HepG2 (cell line): Measurements from ENCODE around the gene IL1R1. TPM values are rescaled to one million over a fixed set of nuclear protein-coding genes. Genes with fewer than 3 reads are reported as not detected.

Experiments used
- ARNT2 ChIP-seq: sonication (generic); formaldehyde crosslinking; IDR thresholded peaks from 2 replicates; pipeline ENCODE4 v1.8.0; 2022; ENCODE audit warnings: mild to moderate bottlenecking, low read depth, missing genetic modification reagents, moderate library complexity
- GATAD2A ChIP-seq: IDR thresholded peaks from 2 replicates; pipeline ENCODE4 v1.6.1; 2016
- NR2F6 ChIP-seq, 2 experiments: IDR thresholded peaks; 2 replicates each; pipeline ENCODE4 v1.6.1; 2016; ENCODE audit warnings: antibody characterized with exemption in 1 of 2, mild to moderate bottlenecking in 1 of 2
- RARA ChIP-seq: IDR thresholded peaks from 2 replicates; pipeline ENCODE4 v1.6.1; 2016; ENCODE audit warnings: missing genetic modification reagents, missing compliant biosample characterization
- RXRB ChIP-seq: IDR thresholded peaks from 2 replicates; pipeline ENCODE4 v1.6.1; 2016; ENCODE audit warnings: borderline replicate concordance, missing genetic modification reagents, missing compliant biosample characterization
- SETDB1 ChIP-seq: sonication (generic); formaldehyde crosslinking; IDR thresholded peaks from 2 replicates; pipeline ENCODE4 v1.5.1; 2020; ENCODE audit warnings: missing genetic modification reagents, mild to moderate bottlenecking, borderline replicate concordance
- ZBTB20 ChIP-seq: sonication (generic); formaldehyde crosslinking; IDR thresholded peaks from 2 replicates; pipeline ENCODE4 v1.8.1; 2023; ENCODE audit warnings: missing genetic modification reagents, low read depth, mild to moderate bottlenecking, borderline replicate concordance
- ZNF224 ChIP-seq: sonication (generic); formaldehyde crosslinking; IDR thresholded peaks from 2 replicates; pipeline ENCODE4 v1.5.0; 2020; ENCODE audit warnings: mild to moderate bottlenecking, missing genetic modification reagents
- ZNF496 ChIP-seq: sonication (generic); formaldehyde crosslinking; IDR thresholded peaks from 2 replicates; pipeline ENCODE4 v1.8.1; 2023; ENCODE audit warnings: mild to moderate bottlenecking, moderate library complexity, missing genetic modification reagents; ENCODE audit not compliant: insufficient replicate concordance
- ZNF563 ChIP-seq: sonication (generic); formaldehyde crosslinking; IDR thresholded peaks from 2 replicates; pipeline ENCODE4 v1.8.0; 2022; ENCODE audit warnings: mild to moderate bottlenecking, moderate library complexity, missing genetic modification reagents
- ZSCAN20 ChIP-seq: sonication (generic); formaldehyde crosslinking; IDR thresholded peaks from 2 replicates; pipeline ENCODE4 v1.4.0; 2020; ENCODE audit warnings: missing genetic modification reagents, mild to moderate bottlenecking, borderline replicate concordance
- polyA plus RNA-seq, 8 experiments: library from polyadenylated mRNA; depleted of rRNA in 3 of 8; stranded (reverse) in 7 of 8; unstranded in 1 of 8; fragments of >200 nt; fragmentation: Illumina TruSeq in 4 of 8; extraction: Trizol in 4 of 8; gene quantifications; 2 replicates each; pipeline versions ENCODE4 v1.2.1 to v1.2.3, GENCODE V29; 2011 to 2016; ENCODE audit warnings: low read depth in 4 of 8, missing spikeins in 1 of 8, mixed read lengths in 1 of 8; ENCODE audit not compliant: insufficient read depth in 1 of 8
- total RNA-seq, 5 experiments: library from RNA; depleted of rRNA; stranded (reverse); fragments of >200 nt; fragmentation: Illumina TruSeq; extraction: Trizol; gene quantifications; 2 replicates each; pipeline ENCODE4 v1.2.3, GENCODE V29; 2016; ENCODE audit warnings: low read depth in 1 of 5
- TF ChIP-seq, protein P1 (sequence below): sonication (generic); formaldehyde crosslinking; IDR thresholded peaks from 2 replicates; pipeline ENCODE4 v1.4.0; 2020; ENCODE audit warnings: missing genetic modification reagents
- TF ChIP-seq, protein P2 (sequence below): sonication (generic); formaldehyde crosslinking; IDR thresholded peaks from 2 replicates; pipeline ENCODE4 v1.5.1; 2020; ENCODE audit warnings: missing genetic modification reagents, mild to moderate bottlenecking, borderline replicate concordance
- TF ChIP-seq, protein P3 (sequence below): IDR thresholded peaks from 2 replicates; pipeline ENCODE4 v1.6.1; 2012; ENCODE audit warnings: low read length, improper control_type of control experiment
- TF ChIP-seq, protein P4 (sequence below): sonication (generic); formaldehyde crosslinking; IDR thresholded peaks from 2 replicates; pipeline ENCODE4 v1.4.0; 2020; ENCODE audit warnings: missing genetic modification reagents, borderline replicate concordance

IL1R1 gene
- total and polyA plus RNA-seq, 2 of the 13 experiments (the other 11 are each of a cell fraction or from before 2014, with no cell fraction given) = 38.0 to 93.1 TPM

DNA sequence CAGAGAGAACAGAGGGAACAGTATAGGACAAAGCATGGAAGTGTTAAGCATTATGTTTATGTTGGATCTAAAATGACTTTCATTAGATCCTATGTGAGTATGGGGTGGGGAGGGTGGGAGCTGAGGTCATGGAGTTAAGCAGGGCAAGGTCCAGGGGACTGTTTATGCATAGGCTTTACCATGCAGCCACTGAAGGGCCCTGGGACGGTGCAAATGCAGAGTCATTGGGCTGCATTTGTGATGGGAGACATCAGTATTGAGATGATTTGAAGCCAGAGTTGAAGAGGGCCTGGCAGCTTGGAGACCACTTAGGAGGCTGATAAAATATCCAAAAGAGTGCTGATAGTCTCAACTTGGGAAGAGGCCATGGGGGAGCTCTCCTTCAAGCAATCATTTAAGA lies 66.9 kb downstream of the IL1R1 start (continued):
- TF ChIP-seq, protein P1, sequence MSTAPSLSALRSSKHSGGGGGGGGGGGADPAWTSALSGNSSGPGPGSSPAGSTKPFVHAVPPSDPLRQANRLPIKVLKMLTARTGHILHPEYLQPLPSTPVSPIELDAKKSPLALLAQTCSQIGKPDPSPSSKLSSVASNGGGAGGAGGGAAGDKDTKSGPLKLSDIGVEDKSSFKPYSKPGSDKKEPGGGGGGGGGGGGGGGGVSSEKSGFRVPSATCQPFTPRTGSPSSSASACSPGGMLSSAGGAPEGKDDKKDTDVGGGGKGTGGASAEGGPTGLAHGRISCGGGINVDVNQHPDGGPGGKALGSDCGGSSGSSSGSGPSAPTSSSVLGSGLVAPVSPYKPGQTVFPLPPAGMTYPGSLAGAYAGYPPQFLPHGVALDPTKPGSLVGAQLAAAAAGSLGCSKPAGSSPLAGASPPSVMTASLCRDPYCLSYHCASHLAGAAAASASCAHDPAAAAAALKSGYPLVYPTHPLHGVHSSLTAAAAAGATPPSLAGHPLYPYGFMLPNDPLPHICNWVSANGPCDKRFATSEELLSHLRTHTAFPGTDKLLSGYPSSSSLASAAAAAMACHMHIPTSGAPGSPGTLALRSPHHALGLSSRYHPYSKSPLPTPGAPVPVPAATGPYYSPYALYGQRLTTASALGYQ (CRISPR knock-in tag) = no peak
- no peak for TF ChIP-seq ZBTB20 (CRISPR knock-in tag)
- TF ChIP-seq NR2F6 (IDR thresholded peaks at IDR 0.05) = peak; percentile 36; the same call in 1 of the 2 replicates
- no peak for TF ChIP-seq NR2F6 (CRISPR knock-in tag; IDR thresholded peaks at IDR 0.05)
- TF ChIP-seq ZNF563 = no peak
- TF ChIP-seq, protein P2, sequence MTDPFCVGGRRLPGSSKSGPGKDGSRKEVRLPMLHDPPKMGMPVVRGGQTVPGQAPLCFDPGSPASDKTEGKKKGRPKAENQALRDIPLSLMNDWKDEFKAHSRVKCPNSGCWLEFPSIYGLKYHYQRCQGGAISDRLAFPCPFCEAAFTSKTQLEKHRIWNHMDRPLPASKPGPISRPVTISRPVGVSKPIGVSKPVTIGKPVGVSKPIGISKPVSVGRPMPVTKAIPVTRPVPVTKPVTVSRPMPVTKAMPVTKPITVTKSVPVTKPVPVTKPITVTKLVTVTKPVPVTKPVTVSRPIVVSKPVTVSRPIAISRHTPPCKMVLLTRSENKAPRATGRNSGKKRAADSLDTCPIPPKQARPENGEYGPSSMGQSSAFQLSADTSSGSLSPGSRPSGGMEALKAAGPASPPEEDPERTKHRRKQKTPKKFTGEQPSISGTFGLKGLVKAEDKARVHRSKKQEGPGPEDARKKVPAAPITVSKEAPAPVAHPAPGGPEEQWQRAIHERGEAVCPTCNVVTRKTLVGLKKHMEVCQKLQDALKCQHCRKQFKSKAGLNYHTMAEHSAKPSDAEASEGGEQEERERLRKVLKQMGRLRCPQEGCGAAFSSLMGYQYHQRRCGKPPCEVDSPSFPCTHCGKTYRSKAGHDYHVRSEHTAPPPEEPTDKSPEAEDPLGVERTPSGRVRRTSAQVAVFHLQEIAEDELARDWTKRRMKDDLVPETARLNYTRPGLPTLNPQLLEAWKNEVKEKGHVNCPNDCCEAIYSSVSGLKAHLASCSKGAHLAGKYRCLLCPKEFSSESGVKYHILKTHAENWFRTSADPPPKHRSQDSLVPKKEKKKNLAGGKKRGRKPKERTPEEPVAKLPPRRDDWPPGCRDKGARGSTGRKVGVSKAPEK (CRISPR knock-in tag) = 0 out of 2 replicates have a peak, but pooled peaks have one; percentile 69
- peak; percentile 58; the same call in 1 of the 2 replicates for TF ChIP-seq RARA
- TF ChIP-seq, protein P3, sequence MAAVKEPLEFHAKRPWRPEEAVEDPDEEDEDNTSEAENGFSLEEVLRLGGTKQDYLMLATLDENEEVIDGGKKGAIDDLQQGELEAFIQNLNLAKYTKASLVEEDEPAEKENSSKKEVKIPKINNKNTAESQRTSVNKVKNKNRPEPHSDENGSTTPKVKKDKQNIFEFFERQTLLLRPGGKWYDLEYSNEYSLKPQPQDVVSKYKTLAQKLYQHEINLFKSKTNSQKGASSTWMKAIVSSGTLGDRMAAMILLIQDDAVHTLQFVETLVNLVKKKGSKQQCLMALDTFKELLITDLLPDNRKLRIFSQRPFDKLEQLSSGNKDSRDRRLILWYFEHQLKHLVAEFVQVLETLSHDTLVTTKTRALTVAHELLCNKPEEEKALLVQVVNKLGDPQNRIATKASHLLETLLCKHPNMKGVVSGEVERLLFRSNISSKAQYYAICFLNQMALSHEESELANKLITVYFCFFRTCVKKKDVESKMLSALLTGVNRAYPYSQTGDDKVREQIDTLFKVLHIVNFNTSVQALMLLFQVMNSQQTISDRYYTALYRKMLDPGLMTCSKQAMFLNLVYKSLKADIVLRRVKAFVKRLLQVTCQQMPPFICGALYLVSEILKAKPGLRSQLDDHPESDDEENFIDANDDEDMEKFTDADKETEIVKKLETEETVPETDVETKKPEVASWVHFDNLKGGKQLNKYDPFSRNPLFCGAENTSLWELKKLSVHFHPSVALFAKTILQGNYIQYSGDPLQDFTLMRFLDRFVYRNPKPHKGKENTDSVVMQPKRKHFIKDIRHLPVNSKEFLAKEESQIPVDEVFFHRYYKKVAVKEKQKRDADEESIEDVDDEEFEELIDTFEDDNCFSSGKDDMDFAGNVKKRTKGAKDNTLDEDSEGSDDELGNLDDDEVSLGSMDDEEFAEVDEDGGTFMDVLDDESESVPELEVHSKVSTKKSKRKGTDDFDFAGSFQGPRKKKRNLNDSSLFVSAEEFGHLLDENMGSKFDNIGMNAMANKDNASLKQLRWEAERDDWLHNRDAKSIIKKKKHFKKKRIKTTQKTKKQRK = no peak
- TF ChIP-seq GATAD2A (CRISPR knock-in tag) = 0 out of 2 replicates have a peak, but pooled peaks have one; percentile 6
- TF ChIP-seq ZSCAN20 = no peak
- TF ChIP-seq, protein P4, sequence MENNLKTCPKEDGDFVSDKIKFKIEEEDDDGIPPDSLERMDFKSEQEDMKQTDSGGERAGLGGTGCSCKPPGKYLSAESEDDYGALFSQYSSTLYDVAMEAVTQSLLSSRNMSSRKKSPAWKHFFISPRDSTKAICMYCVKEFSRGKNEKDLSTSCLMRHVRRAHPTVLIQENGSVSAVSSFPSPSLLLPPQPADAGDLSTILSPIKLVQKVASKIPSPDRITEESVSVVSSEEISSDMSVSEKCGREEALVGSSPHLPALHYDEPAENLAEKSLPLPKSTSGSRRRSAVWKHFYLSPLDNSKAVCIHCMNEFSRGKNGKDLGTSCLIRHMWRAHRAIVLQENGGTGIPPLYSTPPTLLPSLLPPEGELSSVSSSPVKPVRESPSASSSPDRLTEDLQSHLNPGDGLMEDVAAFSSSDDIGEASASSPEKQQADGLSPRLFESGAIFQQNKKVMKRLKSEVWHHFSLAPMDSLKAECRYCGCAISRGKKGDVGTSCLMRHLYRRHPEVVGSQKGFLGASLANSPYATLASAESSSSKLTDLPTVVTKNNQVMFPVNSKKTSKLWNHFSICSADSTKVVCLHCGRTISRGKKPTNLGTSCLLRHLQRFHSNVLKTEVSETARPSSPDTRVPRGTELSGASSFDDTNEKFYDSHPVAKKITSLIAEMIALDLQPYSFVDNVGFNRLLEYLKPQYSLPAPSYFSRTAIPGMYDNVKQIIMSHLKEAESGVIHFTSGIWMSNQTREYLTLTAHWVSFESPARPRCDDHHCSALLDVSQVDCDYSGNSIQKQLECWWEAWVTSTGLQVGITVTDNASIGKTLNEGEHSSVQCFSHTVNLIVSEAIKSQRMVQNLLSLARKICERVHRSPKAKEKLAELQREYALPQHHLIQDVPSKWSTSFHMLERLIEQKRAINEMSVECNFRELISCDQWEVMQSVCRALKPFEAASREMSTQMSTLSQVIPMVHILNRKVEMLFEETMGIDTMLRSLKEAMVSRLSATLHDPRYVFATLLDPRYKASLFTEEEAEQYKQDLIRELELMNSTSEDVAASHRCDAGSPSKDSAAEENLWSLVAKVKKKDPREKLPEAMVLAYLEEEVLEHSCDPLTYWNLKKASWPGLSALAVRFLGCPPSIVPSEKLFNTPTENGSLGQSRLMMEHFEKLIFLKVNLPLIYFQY (CRISPR knock-in tag) = no peak
- TF ChIP-seq ZNF496 (CRISPR knock-in tag) = no peak
- no peak for TF ChIP-seq ARNT2
- TF ChIP-seq ZNF224 (CRISPR knock-in tag) = no peak
- peak; percentile 50; the same call in 1 of the 2 replicates for TF ChIP-seq RXRB (CRISPR knock-in tag)
- TF ChIP-seq SETDB1 (CRISPR knock-in tag) = no peak
